ENCODE results near the gene SMCR8. TPM values are rescaled to one million over a fixed set of nuclear protein-coding genes. Genes with fewer than 3 reads are reported as not detected.

SMCR8 gene
- total RNA-seq, 6 experiments from 2014 or later: 13.9 to 16.9 (median 15.5) TPM

- peak; percentile 76 for TF ChIP-seq CTCF (IDR thresholded peaks at IDR 0.05)
Measured at GRCh38 chr17:18319604-18320256, 4.6 kb downstream of the SMCR8 start.

GRCh38 chr17:18320301-18320700, 5.2 kb downstream of the SMCR8 start:
- no peak for TF ChIP-seq CTCF (IDR thresholded peaks at IDR 0.05)
- H3K27ac Mint-ChIP-seq: 0 out of 2 replicates have a peak overlapping the region, but pooled peaks have one; percentile 12
- H3K4me1 Mint-ChIP-seq (ENCODE audit: low read depth): peaks cover 47% of the 10 kb centered on the region
- H3K36me3 Mint-ChIP-seq (ENCODE audit: low read depth): peaks cover 22% of the 10 kb centered on the region
- H3K27me3 Mint-ChIP-seq (ENCODE audit: insufficient read depth): no peaks in the 10 kb centered on the region; the same call in 1 of the 2 replicates
- H3K9me3 Mint-ChIP-seq: no peaks in the 10 kb centered on the region
- 0 out of 2 replicates have a peak overlapping the region, but pooled peaks have one; percentile 15 for H3K4me3 Mint-ChIP-seq
- no peak for DNase-seq

More at GRCh38 chr17:18319604-18320256, 4.6 kb downstream of the SMCR8 start:
- H3K36me3 Mint-ChIP-seq (ENCODE audit: low read depth): peaks cover 18% of the 10 kb centered on the region
- no peaks in the 10 kb centered on the region; the same call in 1 of the 2 replicates for H3K27me3 Mint-ChIP-seq (ENCODE audit: insufficient read depth)
- peak; percentile 55 for DNase-seq
- H3K9me3 Mint-ChIP-seq: no peaks in the 10 kb centered on the region
- H3K4me3 Mint-ChIP-seq: peak overlapping the region; percentile 15; the same call in 1 of the 2 replicates
- H3K4me1 Mint-ChIP-seq (ENCODE audit: low read depth): peaks cover 47% of the 10 kb centered on the region
- H3K27ac Mint-ChIP-seq: peak overlapping the region; percentile 12; the same call in 1 of the 2 replicates

GRCh38 chr17:18321309-18321708, 6.2 kb downstream of the SMCR8 start:
- no peak overlapping the region for H3K4me3 Mint-ChIP-seq

GRCh38 chr17:18322522-18322921, 7.4 kb downstream of the SMCR8 start:
- peaks cover 5% of the 10 kb centered on the region; the same call in 1 of the 2 replicates for H3K36me3 Mint-ChIP-seq (ENCODE audit: low read depth)
- TF ChIP-seq CTCF (IDR thresholded peaks at IDR 0.05): no peak
- no peak overlapping the region for H3K27ac Mint-ChIP-seq
- no peaks in the 10 kb centered on the region; the same call in 1 of the 2 replicates for H3K27me3 Mint-ChIP-seq (ENCODE audit: insufficient read depth)
- H3K4me3 Mint-ChIP-seq: no peak overlapping the region
- DNase-seq: no peak
- H3K4me1 Mint-ChIP-seq (ENCODE audit: low read depth): peaks cover 27% of the 10 kb centered on the region
- no peaks in the 10 kb centered on the region for H3K9me3 Mint-ChIP-seq

More at GRCh38 chr17:18321309-18321708, 6.2 kb downstream of the SMCR8 start:
- TF ChIP-seq CTCF (IDR thresholded peaks at IDR 0.05): peak; percentile 46; the same call in 1 of the 2 replicates
- H3K4me1 Mint-ChIP-seq (ENCODE audit: low read depth): peaks cover 40% of the 10 kb centered on the region
- H3K9me3 Mint-ChIP-seq: no peaks in the 10 kb centered on the region
- no peak for DNase-seq
- no peak overlapping the region for H3K27ac Mint-ChIP-seq
- H3K36me3 Mint-ChIP-seq (ENCODE audit: low read depth): peaks cover 17% of the 10 kb centered on the region
- no peaks in the 10 kb centered on the region; the same call in 1 of the 2 replicates for H3K27me3 Mint-ChIP-seq (ENCODE audit: insufficient read depth)

- peak overlapping the region; percentile 57; the same call in 1 of the 2 replicates for H3K27ac Mint-ChIP-seq
- no peaks in the 10 kb centered on the region for H3K9me3 Mint-ChIP-seq
- H3K36me3 Mint-ChIP-seq (ENCODE audit: low read depth): peaks cover 5% of the 10 kb centered on the region; the same call in 1 of the 2 replicates
- TF ChIP-seq CTCF (IDR thresholded peaks at IDR 0.05): peak; percentile 42; the same call in 1 of the 2 replicates
- no peaks in the 10 kb centered on the region; the same call in 1 of the 2 replicates for H3K27me3 Mint-ChIP-seq (ENCODE audit: insufficient read depth)
- DNase-seq: peak; percentile 28
- H3K4me3 Mint-ChIP-seq: no peak overlapping the region
- peaks cover 23% of the 10 kb centered on the region for H3K4me1 Mint-ChIP-seq (ENCODE audit: low read depth)
Measured at GRCh38 chr17:18323007-18323406, 7.9 kb downstream of the SMCR8 start.
